HG02642 (cell line): ENCODE data around the gene VASP.

Experiments
- ATAC-seq: cut with Tn5 transposase; IDR thresholded peaks from one replicate; pipeline ENCODE4 v1.9.1; 2021; ENCODE audit warnings: mild to moderate bottlenecking; ENCODE audit not compliant: unreplicated experiment, poor library complexity

Gene VASP

GRCh38 chr19:45512881-45513483, 5.7 kb downstream of the VASP start:
- no peak for ATAC-seq

- ATAC-seq: no peak
These were observed 7.2 kb downstream of the VASP start for GRCh38 chr19:45514376-45515051.

- ATAC-seq: no peak
These were observed 7.9 kb downstream of the VASP start for GRCh38 chr19:45515081-45515624.

- no peak for ATAC-seq
These were observed 8.6 kb downstream of the VASP start for GRCh38 chr19:45515807-45516401.

GRCh38 chr19:45517238-45517637, 10.0 kb downstream of the VASP start:
- ATAC-seq: no peak

GRCh38 chr19:45517641-45518468, 10.6 kb downstream of the VASP start:
- no peak for ATAC-seq

- no peak for ATAC-seq
These were observed 11.2 kb downstream of the VASP start for GRCh38 chr19:45518469-45518826.

- ATAC-seq: no peak
These were observed 15.0 kb downstream of the VASP start for GRCh38 chr19:45522010-45522941.

- peak; percentile 84 for ATAC-seq
These were observed 16.5 kb downstream of the VASP start for GRCh38 chr19:45523642-45524256.

GRCh38 chr19:45524575-45525129, 17.4 kb downstream of the VASP start:
- ATAC-seq: no peak

- no peak for ATAC-seq
These were observed 18.9 kb downstream of the VASP start for GRCh38 chr19:45526143-45526542.

GRCh38 chr19:45526971-45527370, 19.7 kb downstream of the VASP start:
- ATAC-seq: no peak

- no peak for ATAC-seq
These were observed 20.5 kb downstream of the VASP start for GRCh38 chr19:45527731-45528130.

GRCh38 chr19:45528149-45528743, 21.0 kb downstream of the VASP start:
- no peak for ATAC-seq

- no peak for ATAC-seq
These were observed 21.6 kb downstream of the VASP start for GRCh38 chr19:45528744-45529419.

- no peak for ATAC-seq
These were observed 22.1 kb downstream of the VASP start for GRCh38 chr19:45529420-45529785.

- ATAC-seq: no peak
These were observed 24.1 kb downstream of the VASP start for GRCh38 chr19:45531349-45531748.

- no peak for ATAC-seq
These were observed 32.2 kb downstream of the VASP start for GRCh38 chr19:45539459-45539858.
